GM10847 (cell line): Measurements from ENCODE around the gene FHOD3.

ENCODE experiments used
- POLR2A ChIP-seq: IDR thresholded peaks from 2 replicates; pipeline ENCODE4 v1.6.1; 2011; ENCODE audit not compliant: insufficient read length; ENCODE audit errors: extremely low read depth

Gene FHOD3

DNA sequence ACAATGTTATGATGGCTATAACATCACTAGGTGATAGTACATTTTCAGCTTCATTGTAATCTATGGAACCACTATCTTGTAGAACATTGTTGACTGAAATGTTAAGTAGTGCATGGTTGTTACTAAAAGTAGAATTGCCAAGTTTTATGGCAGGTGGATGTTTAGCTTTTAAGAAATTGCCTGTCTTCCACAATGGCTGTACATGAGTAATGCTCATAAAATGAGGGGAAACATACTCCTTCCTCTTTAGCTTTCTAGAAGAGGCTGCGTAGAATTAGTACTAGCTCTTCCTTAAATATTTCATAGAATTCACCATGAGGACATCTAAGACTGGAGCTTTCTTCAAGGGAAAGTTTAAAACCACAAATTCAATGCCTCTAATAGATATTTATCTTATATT lies 370.3 kb downstream of the FHOD3 start:
- no peak for TF ChIP-seq POLR2A

DNA sequence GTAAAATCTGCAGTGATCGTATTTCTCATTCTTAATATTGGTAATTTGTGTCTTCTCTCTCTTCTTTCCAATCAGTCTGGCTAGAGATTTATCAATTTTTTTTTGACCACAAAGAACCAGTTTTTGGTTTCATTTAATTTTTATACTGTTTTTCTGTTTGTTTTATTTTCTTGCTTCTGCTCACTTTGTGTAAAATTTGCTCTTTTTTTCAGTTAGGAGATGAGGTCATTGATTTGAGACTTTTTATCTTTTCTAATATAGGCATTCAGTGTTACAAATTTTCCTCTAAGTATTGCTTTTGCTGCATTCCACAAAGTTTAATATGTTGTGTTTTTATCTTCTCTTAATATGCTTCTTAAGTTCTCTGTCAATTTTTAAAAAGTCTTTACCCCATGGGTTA lies 370.8 kb downstream of the FHOD3 start:
- TF ChIP-seq POLR2A: no peak

DNA sequence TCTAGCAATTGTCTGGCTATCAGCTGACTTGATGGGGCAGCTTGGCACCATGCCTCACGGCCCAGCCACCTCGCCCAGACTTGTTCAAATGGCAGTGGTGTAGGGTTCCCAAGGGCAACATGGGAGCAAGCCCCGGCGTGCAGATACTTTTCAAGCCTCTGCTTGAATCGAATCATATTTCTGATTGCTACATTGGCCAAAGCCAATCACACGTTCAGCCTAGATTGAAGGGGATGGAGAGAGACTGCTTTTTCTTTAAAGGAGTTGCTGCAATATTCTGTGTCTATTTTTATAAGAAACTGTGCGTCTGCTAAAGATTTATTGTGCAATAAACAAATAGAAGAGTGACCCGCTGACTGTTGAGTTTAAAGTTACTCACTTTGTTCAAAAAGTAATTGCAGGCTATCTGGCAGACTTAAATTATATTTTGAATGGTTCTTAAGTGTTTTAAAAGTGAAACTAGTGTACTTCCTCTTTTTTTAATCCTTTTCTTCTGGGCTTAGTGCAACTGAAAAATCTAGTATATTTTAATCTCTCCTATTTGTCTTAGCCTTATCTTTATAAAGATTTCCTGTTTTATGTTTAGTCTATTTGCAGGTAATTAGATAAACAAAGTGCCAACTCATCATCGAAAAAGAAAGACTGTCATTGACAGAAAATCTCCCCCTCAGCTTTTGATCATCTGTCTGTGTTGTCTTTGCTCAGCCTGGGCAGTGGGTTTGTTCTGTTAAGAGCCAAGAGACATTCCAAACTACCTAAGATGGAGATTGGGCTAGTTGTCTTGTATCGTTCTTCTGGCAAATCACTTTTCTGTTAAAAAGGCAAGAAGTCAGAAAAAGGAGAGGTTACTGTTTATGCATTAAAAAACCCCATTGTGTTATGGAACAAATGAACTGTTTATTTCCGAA lies 375.2 kb downstream of the FHOD3 start:
- TF ChIP-seq POLR2A: no peak

DNA sequence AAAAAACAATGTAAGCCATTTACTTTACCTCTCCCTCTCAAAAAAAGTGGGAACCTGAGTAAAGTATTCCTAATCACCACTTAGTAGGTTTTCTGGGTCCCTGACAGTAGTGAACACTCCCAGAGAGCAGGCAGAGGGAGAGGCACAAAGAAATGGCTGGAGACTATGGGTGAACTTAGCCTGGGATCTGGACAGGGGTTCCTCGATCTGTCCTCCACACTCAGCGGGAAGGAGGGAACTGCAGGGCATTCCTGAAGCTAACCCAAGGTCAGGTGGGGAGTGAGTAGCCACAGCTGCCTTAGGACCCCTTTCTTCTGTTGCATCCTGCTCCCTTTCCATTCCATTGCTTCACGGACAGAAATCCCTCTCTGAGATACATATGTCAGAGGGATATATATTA lies 375.9 kb downstream of the FHOD3 start:
- no peak for TF ChIP-seq POLR2A

DNA sequence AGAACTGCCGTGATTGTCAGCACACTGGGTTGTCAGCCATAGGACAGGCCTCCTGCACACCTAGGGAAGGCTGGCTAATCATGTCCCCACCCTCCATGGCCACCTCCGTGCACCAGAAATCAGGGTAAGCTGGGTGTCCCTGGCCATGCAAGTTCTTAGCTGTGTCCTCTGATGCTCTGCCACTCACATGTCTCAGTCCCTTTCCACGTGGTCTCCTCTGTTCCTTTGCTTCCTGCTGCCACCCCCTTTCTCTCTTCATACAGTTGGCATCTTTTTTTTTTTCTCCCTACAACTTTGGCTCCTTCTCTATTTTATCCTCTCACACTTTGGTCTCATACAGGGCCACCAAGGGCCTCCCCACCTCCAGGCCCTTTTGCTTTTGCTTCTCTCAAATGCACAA lies 377.6 kb downstream of the FHOD3 start:
- TF ChIP-seq POLR2A: no peak

DNA sequence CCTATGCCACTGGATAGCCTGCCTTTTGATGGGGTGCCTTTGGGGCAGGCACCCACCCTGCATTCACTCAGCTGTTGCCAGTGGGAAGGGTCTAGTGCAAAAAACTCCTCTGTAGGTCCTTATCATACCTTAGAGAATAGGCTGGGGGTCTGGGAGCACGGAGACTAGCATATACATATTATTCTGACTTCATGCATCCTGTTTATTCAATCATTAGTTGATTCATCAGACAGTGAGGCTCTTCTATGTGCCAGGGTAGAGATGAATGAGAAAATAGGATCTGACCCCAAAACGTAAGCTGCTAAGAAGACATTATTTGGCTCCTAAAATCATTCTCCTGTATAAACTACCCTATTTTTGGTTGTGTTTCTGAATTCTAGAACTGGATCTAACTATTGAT lies 378.0 kb downstream of the FHOD3 start:
- no peak for TF ChIP-seq POLR2A

DNA sequence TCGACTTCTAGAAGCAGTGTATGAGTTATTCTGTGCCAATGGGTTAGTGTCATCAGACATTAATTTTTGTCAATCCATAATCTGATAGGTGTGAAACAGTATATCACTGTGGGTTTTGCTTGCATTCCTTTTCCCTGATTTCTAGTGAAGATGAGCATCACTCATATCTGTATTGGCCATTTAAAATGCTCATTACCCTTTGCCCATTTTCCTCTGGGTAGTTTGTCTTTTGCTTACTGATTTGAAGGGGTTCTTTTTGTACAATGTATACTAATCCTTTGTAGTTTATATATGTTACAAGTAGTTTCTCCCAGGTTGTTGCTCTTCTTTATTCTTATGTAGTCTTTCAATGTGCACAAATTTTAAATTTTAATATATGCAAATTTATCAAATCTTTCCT lies 379.1 kb downstream of the FHOD3 start:
- TF ChIP-seq POLR2A: no peak

DNA sequence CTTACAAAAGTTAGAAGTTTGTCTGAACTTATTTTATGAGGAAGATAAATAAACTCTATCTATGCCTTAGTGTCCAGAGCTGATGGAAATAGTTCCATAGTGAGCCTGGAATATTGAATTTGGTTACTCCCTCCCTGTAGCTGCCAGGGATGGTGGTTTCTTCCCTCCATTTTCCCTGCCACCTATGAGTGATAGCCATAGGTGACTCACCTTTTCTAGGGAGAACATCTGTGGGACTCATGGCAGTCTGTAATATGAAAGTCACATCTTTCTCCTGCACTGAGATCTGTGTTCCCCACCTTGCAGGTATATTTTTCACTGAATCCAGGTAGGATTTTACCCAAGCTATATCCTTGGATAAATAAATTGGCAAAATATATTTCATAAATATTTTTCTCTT lies 382.5 kb downstream of the FHOD3 start:
- no peak for TF ChIP-seq POLR2A

DNA sequence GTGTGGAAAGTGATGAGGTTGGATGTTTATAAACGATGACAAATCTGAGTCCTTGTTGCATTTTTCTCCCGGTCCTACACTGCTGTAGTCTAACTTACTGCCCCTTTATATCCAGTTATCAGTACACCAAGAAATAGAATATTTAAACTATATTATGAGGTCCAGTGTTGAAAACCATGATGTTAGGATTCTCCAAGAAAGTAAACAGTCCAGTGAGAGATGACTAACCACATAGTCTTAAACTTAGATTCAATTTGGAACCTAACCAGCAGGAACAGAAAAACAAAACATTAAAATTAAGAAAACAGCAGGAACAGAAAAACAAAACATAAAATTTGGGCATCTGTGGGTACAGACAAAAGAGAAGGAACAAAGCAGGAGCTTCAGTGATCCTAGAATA lies 388.1 kb downstream of the FHOD3 start:
- TF ChIP-seq POLR2A: no peak

DNA sequence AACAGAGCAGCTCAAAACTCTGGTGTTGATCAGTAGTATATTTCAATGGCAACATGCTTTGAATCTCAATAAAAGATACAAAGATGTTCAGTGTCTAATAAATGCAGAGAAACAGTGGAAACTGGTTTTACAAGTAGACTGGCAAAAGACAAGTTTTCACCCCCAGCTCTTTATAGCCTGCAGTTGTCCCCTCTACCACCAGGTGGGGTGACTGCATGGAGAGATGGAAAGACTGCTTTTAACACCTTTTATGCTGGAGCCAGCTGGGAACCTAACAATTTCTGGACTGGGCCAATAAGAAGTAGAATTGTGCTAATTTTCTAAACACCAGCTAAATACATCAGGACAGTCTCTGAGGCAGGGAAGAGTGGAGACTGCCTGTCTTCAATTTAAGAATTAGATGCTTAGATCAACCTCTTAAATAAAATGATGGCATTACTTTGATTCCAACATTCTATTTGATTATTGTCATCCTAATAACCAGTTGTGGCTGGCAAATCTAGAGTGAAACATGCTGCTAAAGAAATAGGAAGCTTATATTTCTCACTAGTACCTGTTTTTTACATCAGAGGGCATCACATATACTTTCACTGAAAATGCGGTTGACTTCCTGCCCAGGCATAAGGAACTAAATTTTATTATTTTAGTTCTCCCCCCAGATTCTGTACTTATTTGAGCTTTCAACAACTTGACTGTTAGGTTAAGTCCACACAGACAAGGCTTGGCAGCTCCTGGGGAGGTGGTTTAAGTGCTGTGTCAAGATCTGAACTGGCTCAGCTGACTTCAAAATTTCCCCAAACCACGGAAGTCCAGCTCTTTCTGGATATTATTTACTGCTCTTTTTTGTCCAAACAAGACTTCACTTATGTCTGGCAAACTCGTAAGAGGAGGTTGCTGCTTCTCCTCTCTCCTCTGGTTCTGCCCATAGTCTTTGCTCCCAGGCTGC lies 390.8 kb downstream of the FHOD3 start:
- no peak for TF ChIP-seq POLR2A

DNA sequence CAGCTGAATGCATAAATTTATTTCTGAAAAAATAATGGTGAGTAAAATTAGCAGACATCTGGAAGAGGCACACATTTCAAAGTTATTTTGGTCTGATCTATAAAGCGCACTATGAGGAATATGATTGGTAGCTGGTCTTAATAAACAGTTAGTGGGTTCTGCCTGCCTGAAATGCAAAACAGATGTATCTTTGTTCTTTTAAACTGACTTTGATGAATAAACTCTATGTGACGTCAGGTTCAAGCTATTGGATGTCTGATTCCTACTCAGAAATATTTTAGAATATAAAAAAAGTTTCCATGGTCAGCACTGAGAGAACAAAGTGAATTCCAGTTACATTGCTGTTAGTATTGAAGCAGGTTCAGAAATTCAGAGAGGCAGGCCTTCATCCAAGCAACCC lies 394.9 kb downstream of the FHOD3 start:
- TF ChIP-seq POLR2A: no peak

DNA sequence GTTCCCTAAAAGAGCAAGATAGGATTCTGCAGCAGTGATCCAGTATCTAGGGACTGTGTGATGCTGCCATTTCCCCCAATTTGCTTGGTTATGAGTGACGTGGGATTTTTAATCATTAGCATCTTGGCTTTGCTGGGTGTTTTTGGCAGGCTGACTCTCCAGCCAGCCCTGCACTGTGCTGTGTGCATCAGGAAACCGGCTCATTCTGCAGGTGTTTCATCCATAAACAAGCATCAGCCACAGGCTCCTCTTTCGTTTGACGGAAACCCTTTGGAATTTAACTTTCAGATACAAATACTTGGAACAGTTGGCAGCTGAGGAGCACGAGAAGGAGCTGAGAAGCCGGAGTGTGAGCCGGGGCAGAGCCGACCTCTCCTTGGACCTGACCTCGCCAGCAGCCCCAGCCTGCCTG lies 395.4 kb downstream of the FHOD3 start:
- TF ChIP-seq POLR2A: no peak

DNA sequence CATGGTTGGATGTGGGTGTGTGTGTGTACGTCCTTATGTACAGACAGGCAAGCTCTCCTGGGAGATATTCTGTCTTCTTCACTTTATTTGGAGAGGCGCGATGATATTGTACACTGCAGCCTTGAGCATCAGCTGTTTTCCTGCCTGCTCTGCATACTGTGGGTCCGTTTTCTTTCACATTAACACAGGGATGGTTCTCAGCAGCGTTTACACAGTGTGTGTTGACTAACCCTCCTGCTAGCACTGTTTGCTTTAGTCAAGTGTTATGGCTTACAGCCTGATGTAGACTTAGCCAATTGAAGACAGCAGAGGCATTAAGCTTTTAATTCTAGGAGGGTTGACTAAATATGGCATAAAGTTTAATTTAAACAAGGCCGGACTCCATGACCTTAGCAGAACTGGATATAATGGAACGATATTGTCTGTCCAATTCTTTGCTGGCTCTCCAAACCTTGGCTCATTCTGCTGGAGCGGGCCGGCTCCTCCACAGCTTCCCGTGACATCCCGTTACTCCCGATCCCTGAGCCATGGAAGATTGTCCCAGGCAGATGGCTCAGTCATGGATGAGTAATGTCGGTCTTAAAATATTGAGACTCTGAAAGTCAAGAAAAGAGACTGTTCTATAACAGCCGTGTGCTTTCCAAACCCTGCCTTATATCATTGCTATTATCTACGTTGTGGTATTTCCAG lies 396.6 kb downstream of the FHOD3 start:
- no peak for TF ChIP-seq POLR2A

DNA sequence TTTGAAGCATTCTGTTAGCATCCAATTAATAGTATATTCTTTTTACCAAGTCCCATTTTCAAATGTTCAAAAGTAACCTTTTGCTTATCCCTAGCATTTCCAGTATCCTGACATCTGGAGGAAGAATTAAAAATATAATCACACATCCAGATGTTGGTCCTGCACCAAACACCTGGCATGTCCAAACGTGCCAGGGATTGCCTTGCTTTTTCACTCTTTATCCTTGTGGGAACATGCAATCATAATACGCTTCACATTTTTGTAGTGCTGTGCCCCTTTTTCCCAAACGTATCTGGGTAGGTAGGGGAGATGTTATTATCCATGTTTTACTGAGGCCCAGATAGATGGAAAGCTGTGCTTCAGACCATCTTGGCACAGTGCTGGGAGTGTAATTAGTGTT lies 398.3 kb downstream of the FHOD3 start:
- TF ChIP-seq POLR2A: no peak

DNA sequence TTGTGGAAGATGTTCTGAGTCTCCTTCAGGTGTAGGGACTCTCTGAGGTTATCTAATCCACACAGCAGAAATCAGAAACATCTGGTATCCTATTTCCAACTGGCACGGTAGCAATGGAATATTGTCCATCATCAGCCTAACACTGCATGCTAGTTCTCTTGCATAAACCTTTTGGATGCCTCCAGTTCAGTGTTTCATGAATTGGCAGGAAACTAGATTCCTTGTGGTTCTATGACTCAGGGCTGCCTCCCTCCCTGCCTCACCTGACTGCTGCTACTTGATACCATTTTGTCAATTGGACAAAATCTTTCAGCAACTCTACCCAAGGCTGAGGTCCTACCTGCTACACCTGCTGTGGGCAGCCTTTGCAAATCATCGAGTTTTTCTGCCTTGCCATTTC lies 400.4 kb downstream of the FHOD3 start:
- TF ChIP-seq POLR2A: no peak
